Measurements from ENCODE around the gene SERPINA12.
"Not testable (repeated sequence)": the region's sequence is repeated elsewhere in the genome, so short reads cannot be mapped to it uniquely, and the experiment has no call there.

The SERPINA12 gene

DNA sequence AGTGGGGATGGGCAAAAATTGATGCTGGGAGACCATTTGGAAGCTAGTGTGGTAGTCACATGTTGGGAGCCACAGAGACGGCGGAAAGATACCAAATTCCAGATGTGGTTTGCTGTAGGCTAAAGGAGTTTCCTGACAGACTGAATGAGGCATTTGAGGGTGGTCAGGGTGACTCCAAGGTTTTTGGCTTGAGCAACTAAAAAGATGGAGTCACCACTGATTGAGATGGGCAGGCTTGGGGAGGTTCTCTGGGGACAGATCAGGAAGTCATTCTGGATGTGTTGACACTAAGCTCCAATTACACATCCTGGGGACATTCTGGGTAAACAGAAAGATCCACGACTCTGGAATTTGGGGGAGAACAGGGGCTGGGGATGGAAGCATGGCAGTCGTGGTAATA lies 17.8 kb downstream of the SERPINA12 start:
- no peak for DNase-seq (ENCODE audit: low spot score)

DNA sequence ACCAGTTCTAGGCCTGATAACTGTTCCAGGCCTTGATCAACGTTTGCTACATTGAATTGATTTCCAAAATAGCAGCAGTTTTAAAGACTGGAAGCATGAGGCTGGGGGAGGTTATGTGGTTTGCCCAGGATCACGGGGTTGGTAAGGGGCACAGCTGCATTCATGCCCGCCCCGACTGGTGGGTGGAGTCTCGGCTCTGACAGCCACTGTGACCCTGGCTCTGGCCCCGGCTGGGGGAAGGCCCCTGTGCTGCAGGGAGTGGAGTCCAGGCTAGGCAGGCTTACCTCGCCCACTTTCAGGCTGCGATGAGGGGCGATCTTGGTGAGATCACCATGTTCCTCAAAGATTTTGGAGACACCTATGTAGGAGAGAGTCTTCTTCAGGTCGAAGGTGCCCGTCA lies 19.9 kb downstream of the SERPINA12 start:
- DNase-seq (ENCODE audit: low spot score), result no peak

DNA sequence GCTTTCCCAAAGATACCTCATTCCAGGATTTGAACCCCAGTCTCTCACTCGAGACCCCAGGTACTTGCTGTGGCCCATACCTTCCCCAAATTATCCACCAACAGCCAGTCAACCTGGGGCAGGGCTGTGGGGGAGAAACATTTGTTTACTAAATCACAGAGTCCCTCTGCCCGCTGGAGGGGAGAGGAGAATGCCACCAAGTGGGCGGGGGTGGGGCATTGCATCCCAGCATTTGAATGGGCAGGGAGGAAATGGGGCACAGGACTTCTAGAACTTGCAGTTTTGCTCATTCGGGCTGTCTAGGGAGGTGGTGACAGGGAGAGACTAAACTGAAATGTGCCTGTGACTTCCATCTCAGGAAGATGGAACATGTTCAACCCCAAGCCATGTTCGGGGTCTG lies 22.4 kb downstream of the SERPINA12 start:
- DNase-seq (ENCODE audit: low spot score), result no peak

DNA sequence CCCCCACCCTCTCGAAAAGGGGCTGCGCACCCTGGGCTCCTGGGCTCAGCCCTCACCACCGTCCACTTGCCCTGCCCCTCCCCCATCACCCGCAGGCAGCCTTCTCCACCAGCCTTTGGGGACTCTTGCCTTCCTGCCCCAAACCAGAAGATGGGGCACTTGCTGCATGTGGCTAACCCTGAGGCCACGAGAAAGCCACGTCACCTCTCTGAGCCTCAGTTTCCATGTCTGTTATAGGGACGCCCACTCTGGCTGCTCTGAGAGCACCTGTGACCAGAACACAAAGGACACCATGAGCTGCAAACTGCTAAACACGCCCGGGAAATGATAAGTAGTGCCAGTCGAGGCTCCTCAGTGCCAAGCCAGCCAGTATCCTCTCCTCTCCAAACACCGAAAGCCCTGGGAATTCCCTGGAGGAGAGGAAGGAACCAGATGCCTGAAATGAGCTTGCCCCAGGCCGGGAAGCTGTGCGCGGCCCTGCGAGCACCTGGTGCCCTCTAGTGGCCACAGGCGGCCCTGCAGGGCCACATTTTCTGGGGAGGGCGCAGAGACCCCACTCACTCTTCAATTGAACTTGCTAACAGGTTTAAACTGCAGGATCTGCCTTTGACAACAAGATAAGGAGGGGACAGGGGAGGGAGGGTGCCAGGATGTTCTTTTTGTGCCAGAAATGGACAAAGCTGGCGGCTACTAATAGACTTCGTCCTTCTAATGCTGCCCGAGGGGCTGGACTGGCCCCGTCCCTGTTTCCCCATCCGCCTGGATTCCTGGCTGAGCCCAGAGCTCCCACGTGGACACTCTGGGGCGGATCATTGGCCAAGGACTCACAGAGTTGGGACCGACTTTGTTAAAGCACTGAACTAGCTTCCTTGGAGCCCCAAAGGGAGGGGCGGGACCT lies 23.1 kb downstream of the SERPINA12 start:
- peak; percentile 32 for DNase-seq (ENCODE audit: low spot score)

DNA sequence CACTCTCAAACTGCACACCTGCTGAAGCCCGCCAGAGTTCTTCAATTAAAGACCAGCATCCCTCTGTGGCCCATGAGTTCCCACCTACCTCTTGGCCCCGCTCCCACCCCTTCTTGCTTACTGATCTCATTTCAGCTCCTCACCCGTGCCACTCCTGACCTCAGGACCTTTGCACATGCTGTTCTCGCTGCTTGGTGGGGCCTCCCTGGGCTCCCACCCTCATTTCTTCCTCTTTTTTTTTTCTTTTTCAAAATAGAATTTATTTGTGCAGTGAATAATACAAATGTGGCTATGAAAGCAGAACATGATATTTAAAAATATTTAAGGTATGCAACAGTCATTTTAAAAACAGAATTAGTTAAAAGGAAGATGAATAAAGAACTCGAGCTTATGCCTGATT lies 24.8 kb downstream of the SERPINA12 start:
- DNase-seq (ENCODE audit: low spot score), result no peak

DNA sequence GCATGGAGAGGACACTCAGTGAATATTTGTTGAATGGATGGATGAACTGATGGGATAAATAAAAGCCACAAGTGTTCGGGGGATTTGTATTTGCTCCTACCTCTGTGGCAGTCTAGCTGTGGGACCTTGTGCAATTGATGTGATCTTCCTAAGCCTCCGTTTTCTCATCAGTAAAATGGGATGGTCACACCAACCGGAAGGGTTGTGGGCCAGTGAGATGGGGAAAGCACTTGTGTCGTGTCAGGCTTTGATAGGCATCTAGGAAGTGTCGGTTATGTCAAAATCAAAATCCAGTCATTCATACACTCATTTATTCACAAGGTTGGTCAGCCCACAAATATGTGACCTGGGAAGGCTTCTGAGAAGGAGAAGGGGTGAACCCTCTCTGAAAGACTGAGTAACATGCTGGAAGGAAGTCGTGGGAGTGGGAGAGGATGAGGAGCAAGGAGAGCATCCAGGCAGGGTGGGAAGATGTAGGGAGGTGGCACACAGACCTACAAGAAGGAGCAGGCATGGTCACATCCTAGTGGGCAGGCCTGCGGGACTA lies 25.5 kb downstream of the SERPINA12 start:
- DNase-seq (ENCODE audit: low spot score), result no peak

DNA sequence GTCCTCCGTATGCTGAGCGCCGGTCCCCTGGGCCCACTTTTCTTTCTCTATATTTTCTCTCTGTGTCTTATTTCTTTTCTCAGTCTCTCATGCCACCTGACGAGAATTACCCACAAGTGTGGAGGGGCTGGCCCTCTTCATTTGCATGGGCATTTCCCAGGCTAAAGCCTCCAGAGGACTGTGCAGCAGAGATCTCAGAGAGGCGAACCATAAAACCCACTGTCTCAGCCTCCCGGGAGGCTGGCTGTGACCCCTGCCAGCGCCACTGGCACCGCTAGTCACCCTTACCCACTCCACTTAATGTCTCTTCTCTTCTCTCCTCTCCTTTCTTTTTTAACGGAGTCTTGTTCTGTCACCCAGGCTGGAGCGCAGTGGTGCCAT lies 26.2 kb downstream of the SERPINA12 start:
- DNase-seq (ENCODE audit: low spot score), result no peak

DNA sequence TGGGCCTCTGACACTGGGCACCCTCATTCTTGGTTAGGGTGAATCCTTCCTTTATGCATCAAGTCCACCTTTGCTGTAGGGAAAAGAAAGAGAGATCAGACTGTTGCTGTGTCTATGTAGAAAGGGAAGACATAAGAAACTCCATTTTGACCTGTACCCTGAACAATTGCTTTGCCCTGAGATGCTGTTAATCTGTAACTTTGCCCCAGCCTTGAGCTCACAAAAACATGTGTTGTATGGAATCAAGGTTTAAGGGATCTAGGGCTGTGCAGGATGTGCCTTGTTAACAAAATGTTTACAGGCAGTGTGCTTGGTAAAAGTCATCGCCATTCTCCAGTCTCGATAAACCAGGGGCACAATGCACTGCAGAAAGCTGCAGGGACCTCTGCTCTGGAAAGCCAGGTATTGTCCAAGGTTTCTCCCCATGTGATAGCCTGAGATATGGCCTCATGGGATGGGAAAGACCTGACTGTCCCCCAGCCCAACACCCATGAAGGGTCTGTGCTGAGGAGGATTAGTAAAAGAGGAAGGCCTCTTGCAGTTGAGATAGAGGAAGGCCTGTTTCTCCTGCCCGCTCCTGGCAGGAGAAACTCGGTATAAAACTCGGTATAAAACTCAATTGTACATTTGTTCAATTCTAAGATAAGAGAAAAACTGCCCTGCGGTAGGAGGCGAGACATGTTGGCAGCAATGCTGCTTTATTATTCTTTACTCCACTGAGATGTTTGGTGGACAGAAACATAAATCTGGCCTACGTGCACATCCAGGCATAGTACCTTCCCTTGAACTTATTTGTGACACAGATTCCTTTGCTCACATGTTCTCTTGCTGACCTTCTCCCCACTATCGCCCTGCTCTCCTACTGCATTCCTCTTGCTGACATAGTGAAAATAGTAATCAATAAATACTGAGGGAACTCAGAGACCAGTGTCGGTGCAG lies 26.9 kb downstream of the SERPINA12 start:
- DNase-seq (ENCODE audit: low spot score), result not testable (repeated sequence)

DNA sequence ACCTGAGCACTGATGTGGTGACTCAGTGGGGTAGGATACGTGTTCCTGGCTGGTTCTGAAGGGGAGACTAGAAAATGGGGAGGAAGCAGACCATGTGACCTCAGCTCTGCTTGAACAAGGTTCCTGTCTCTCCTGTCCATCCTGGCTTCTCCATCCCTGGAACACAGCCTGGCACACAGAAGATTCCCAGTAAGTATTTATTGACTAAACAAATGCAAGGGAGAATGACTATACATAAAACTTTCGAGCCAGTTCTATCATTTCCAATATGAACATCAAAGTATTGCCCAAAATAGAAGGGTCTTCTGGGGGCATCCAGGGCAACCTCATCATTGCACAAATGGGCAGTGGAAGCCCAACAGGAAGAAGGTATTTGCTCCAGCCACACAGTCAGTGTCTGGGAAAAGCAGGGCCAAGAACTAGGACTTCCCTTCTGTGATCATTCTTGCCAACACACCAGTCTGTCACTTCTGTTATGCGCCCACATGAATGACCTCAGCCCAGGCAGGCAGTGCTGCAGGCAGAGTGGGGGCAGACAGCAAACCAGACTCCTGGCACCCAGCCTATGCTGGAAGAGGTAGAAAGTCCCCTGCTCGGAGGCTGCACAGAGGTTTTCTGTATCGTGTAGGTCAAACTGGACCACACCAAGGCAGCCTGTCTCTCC lies 27.7 kb downstream of the SERPINA12 start:
- DNase-seq (ENCODE audit: low spot score), result no peak

DNA sequence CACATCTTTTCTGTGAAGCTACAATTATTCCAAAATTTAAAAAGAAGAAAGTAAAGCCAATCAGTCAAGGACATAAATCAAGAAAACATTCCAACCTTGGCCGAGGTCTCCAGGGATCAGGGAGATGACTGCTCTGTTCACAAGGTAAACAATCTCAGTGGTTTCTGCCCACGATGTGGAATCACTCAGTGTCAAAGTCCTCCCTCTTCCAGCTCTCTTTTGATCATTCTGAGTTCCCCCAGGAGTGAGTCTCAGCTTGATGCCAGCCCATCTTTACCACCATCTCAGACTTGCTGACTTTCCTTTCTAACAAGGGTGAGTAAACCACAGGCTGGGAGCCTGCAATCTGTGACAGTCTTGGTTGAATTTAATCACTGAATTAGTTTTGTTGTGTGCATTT lies 28.5 kb downstream of the SERPINA12 start:
- DNase-seq (ENCODE audit: low spot score), result no peak

DNA sequence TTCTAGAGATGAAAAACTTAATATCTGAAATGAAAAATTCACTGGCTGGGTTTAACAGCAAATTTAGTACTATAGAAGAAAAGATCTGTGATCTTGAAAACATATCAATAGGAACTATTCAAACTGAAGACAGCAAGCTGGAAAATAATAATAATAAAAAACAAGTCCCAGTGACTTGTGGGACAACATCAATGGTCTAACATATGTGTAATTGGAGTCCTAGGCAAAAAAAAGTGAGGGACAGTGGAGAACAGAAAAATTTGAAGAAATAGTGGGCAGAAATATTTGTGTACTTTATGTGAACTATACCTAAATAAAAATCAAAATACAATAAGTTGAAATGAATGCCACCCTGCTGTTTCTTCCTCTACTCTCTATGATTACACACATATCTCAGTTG lies 30.8 kb downstream of the SERPINA12 start:
- DNase-seq (ENCODE audit: low spot score), result no peak

DNA sequence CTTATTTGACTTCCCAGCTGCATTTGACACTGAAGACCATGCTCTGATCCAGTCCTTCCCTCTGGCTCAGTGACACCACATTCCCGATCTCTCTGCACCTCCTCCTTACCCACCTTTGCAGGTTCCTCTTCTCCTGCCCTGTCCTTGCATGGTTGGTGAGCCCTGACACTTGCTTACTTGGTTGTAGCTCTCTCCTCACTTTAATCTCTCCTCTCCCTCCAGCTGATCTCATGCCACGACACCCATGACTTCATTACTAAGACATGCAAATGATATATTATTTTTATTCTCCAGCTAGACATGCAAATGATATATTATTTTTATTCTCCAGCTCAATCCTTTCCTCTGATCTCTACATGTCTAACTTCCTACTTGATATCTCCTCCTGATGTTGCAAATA lies 33.2 kb downstream of the SERPINA12 start, which contains the start of gene SERPINA9:
TSS of gene SERPINA9 (minus strand) at position 175 of the 400 bp plus-strand sequence. CDS start 6,357 bp downstream, outside the sequence.
- DNase-seq (ENCODE audit: low spot score), result no peak

DNA sequence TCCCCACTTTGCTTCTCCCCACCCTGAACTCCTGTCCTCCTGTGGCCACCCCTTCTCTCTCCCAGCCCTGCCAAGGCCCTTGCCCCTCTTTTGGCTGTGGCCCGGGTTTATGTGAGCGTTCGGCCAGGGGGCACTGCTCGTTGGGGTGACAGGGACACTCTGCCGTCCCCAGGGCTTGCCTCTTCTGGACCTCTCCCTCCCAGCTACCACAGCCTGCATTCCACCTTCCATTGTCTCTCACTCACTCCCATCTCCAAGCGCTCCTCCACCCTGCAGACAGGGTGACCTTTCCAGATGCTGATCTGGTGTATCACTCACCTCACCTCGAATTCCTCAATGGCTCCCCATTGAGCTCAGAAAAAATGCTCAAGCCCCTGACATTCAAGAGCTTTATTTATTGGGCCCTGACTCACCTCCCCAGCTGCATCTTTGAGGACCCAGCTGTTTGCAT lies 34.7 kb downstream of the SERPINA12 start:
- DNase-seq (ENCODE audit: low spot score), result no peak

DNA sequence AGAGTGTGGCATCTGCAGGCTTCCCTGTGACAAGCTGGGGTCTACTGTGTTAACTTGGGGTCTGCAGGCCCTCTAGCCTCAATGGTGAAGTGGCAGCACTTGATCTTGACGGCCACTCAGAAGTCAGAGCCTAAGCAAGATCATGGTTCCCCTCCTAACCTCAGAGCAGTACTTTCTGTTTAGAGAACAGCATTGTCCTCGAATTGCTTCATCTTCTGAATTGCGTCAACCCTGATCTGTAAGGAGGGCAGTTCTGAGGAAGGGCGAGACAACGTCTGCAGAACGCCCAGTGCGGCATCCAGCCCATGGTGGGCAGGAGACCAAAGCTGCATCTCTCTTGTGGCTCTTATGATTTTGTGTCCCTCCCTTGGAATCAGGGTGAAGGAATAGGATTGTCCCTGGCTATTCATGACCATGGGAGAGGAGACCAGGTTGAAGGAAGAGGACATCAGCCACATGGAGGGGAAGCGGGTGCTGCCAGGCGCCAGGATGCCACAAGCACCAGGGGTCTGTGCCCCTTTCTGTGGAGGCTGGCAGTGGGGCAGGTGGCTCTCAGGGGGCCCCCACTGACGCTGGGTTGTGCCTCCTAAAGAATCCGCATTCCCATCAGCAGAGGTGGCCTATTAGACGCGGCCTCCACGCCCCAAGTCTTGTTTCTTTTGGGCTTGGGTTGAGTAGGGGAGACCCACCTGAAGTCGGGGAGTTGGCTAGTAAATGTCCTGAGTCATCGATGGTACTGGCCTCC lies 35.4 kb downstream of the SERPINA12 start:
- DNase-seq (ENCODE audit: low spot score), result no peak

DNA sequence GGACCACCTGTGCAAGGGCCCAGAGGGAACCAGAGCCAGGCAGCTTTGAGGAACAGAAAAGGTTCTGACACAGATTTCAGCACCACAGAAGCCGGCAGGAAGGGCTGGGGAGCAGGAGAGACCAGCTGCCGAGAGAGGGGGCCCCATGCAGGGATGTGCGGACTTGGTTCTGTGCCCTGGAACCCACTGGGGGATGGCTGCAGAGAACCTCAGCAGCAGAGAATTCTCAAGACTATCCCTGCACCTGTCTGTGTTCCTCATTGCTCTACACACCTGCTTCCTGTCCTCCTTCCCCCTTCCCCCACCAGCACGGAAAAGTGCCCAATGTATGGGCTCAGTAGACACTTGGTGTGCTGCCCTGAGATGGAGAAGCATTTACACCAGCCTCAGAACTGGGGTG lies 36.4 kb downstream of the SERPINA12 start:
- no peak for DNase-seq (ENCODE audit: low spot score)

DNA sequence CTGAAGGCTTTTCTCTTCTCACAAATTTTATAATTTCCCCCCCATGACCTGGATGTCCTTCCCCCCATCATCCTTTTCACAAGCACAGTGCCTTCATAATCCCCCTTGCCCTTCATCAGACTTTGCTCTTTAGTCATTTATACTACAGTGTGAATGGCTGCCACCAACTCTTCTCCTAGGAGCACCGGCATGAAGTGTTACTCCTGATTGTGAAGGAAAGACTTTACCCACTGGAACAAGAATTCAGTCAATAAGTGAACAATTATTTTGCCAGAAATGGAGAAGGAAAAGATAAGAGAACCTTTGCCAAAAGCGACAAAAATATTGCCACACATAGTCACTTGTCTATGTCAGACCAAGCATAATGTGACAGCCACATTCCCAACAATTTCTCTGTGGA lies 38.2 kb downstream of the SERPINA12 start:
- DNase-seq (ENCODE audit: low spot score), result no peak

DNA sequence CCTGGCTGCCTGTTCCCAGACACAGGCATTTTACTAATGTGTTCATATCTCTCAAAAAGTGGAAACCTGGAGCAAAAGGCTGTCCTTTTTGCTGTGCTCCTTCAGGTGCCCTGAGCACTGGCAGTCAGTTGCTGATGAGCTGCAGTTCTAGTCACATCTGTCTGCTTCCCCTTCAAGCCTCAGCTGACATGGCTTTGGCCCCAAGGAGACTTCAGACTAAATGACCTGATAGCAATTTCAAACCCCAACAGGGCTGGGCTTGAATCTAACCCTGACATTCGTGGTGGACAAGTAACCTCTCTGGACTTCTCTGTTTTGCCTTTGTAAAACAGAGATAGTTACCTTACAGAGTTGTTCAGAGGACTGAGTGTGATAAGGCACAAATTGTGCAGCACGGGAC lies 39.0 kb downstream of the SERPINA12 start:
- no peak for DNase-seq (ENCODE audit: low spot score)

DNA sequence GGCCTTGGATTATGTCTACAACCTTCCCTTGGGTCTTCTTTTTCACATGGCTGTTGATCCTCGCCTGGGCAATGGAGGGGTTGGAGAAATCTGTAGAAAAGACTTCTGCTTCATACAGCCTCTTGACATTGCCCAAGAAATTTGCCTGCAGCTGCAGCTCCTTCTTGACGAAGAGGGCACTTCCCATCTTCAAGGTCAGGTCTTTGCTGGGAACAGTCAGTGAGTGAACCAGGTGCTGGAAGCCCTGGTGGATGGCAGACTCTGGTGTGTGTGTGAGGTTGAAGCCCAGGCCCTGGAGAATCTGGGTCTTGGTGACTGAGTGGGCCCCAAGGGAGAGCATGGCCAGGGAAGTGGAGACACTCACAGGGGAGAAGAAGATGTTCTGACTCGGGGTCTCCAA lies 40.0 kb downstream of the SERPINA12 start:
- no peak for DNase-seq (ENCODE audit: low spot score)

DNA sequence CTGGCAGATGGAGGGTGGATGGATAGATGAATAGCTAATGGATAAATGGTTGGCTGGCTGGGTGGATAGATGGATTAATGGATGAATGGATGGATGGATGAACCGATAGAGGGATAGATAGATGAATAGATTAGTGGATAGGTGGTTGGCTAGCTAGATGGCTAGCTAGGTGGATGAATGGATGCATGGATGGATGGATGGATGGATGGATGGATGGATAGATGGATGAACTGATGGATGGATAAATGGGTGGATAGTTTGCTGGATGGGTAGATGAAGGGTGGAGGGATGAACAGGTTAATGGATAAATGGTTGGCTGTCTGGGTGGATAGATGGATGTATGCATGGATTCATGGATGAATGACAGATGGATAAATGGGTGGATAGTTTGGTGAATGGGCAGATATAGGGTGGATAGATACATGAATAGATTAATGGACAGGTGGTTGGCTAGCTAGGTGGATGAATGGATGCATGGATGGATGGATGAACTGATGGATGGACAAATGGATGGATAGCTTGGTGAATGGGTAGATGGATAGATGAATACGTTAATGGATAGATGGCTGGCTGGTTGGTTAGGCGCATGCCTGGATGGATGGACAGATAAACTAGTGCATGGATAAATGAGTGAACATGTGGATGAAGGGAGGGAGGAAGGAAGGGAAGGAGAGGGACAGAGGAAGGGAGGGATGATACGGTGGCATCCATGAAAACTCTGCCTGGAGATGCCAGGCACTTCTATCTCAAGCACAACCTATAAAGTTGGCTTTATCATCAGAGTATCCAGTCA lies 41.3 kb downstream of the SERPINA12 start:
- DNase-seq (ENCODE audit: low spot score), result no peak

Measured in SK-N-DZ (cell line).